T-helper 17 cell (primary cell): ENCODE measurements around the gene DYNC1I1. TPM values are rescaled to one million over a fixed set of nuclear protein-coding genes. Genes with fewer than 3 reads are reported as not detected.

Source experiments
- ATAC-seq: fragments of 150-1000 bp; cut with Tn5 transposase; 2 replicates; pipeline ENCODE4 v1.10.0; 2021; ENCODE audit warnings: mild to moderate bottlenecking, moderate library complexity
- DNase-seq, 3 donors: peaks; one replicate each; pipeline versions ENCODE4 v3.0.0 to v3.0.0-alpha.2; 2020 to 2021
- H3K9me3 ChIP-seq: one replicate; pipeline ENCODE4 v1.7.0; 2013; ENCODE audit warnings: low read length, mild to moderate bottlenecking; ENCODE audit not compliant: control insufficient read depth, poor library complexity, severe bottlenecking
- H3K27ac Mint-ChIP-seq: one replicate; pipeline ENCODE4 v1.8.0; 2022; ENCODE audit warnings: mild to moderate bottlenecking, moderate library complexity, mixed read lengths
- H3K27me3 Mint-ChIP-seq: one replicate; pipeline ENCODE4 v1.8.0; 2022; ENCODE audit warnings: mixed read lengths
- H3K36me3 Mint-ChIP-seq: one replicate; pipeline ENCODE4 v1.8.0; 2022; ENCODE audit warnings: low read depth, mixed read lengths
- H3K4me1 Mint-ChIP-seq: one replicate; pipeline ENCODE4 v1.8.0; 2022; ENCODE audit warnings: mild to moderate bottlenecking, mixed read lengths
- H3K4me3 Mint-ChIP-seq: one replicate; pipeline ENCODE4 v1.8.0; 2022; ENCODE audit warnings: mild to moderate bottlenecking, moderate library complexity, mixed read lengths
- total RNA-seq, 4 donors: library from RNA in 2 of 4; stranded (reverse) in 2 of 4; gene quantifications; one replicate each; pipeline ENCODE4 v1.2.3 and lab custom pipeline; 2022 to 2026

The DYNC1I1 gene
- total RNA-seq, 2 donors from 2014 or later: 0.12 to 0.31 TPM

- Mint-ChIP-seq H3K4me1 (peaks cover 3% of the 10 kb centered on the region), H3K27me3 (peaks cover 29% of the 10 kb centered on the region), H3K27ac (no peak overlapping the region), H3K36me3 (no peaks in the 10 kb centered on the region), H3K4me3 (no peak overlapping the region)
- no peak for DNase-seq
- no peak for ATAC-seq
- H3K9me3 ChIP-seq: no peaks in the 10 kb centered on the region
Observed at GRCh38 chr7:95950698-95951097, 178.3 kb downstream of the DYNC1I1 start.

- H3K9me3 ChIP-seq: no peaks in the 10 kb centered on the region
- ATAC-seq: no peak
- Mint-ChIP-seq H3K27me3 (peaks cover 32% of the 10 kb centered on the region), H3K4me3 (no peak overlapping the region), H3K36me3 (no peaks in the 10 kb centered on the region), H3K27ac (no peak overlapping the region), H3K4me1 (peaks cover 3% of the 10 kb centered on the region)
- DNase-seq: no peak
Observed at GRCh38 chr7:95951531-95951930, 179.2 kb downstream of the DYNC1I1 start.

- Mint-ChIP-seq H3K4me1 (peaks cover 3% of the 10 kb centered on the region), H3K27ac (no peak overlapping the region), H3K4me3 (no peak overlapping the region), H3K36me3 (no peaks in the 10 kb centered on the region), H3K27me3 (peaks cover 34% of the 10 kb centered on the region)
- ATAC-seq (no peak), DNase-seq (no peak)
- no peaks in the 10 kb centered on the region for H3K9me3 ChIP-seq
Observed at GRCh38 chr7:95951997-95952795, 179.8 kb downstream of the DYNC1I1 start.

- H3K36me3 Mint-ChIP-seq: no peaks in the 10 kb centered on the region
- H3K4me3 Mint-ChIP-seq: no peak overlapping the region
- ATAC-seq (no peak), DNase-seq (no peak)
- H3K9me3 ChIP-seq: no peaks in the 10 kb centered on the region
- peaks cover 3% of the 10 kb centered on the region for H3K4me1 Mint-ChIP-seq
- no peak overlapping the region for H3K27ac Mint-ChIP-seq
- H3K27me3 Mint-ChIP-seq: peaks cover 34% of the 10 kb centered on the region
Observed at GRCh38 chr7:95952851-95953250, 180.5 kb downstream of the DYNC1I1 start.

- no peak overlapping the region for H3K4me3 Mint-ChIP-seq
- no peak overlapping the region for H3K27ac Mint-ChIP-seq
- no peaks in the 10 kb centered on the region for H3K4me1 Mint-ChIP-seq
- DNase-seq (no peak), ATAC-seq (no peak)
- peaks cover 34% of the 10 kb centered on the region for H3K27me3 Mint-ChIP-seq
- peaks cover 2% of the 10 kb centered on the region for H3K36me3 Mint-ChIP-seq
- H3K9me3 ChIP-seq: no peaks in the 10 kb centered on the region
Observed at GRCh38 chr7:95955748-95956147, 183.4 kb downstream of the DYNC1I1 start.

- H3K9me3 ChIP-seq: no peaks in the 10 kb centered on the region
- Mint-ChIP-seq H3K4me3 (no peak overlapping the region), H3K36me3 (peaks cover 2% of the 10 kb centered on the region), H3K4me1 (no peaks in the 10 kb centered on the region), H3K27me3 (peaks cover 24% of the 10 kb centered on the region), H3K27ac (no peak overlapping the region)
- no peak for DNase-seq
- ATAC-seq: no peak
Observed at GRCh38 chr7:95957510-95957909, 185.2 kb downstream of the DYNC1I1 start.

GRCh38 chr7:95960706-95961244 lies 188.4 kb downstream of the DYNC1I1 start:
- ATAC-seq: no peak
- no peaks in the 10 kb centered on the region for H3K9me3 ChIP-seq
- H3K36me3 Mint-ChIP-seq: peaks cover 2% of the 10 kb centered on the region
- H3K27me3 Mint-ChIP-seq: peaks cover 5% of the 10 kb centered on the region
- no peak overlapping the region for H3K27ac Mint-ChIP-seq
- H3K4me3 Mint-ChIP-seq: no peak overlapping the region
- no peak for DNase-seq
- no peaks in the 10 kb centered on the region for H3K4me1 Mint-ChIP-seq

- Mint-ChIP-seq H3K27me3 (peaks cover 7% of the 10 kb centered on the region), H3K4me3 (no peak overlapping the region), H3K27ac (no peak overlapping the region), H3K4me1 (no peaks in the 10 kb centered on the region), H3K36me3 (peaks cover 2% of the 10 kb centered on the region)
- ATAC-seq: no peak
- DNase-seq: no peak
- no peaks in the 10 kb centered on the region for H3K9me3 ChIP-seq
Observed at GRCh38 chr7:95963446-95963990, 191.2 kb downstream of the DYNC1I1 start.

GRCh38 chr7:95971716-95972115 lies 199.4 kb downstream of the DYNC1I1 start:
- H3K36me3 Mint-ChIP-seq: no peaks in the 10 kb centered on the region
- no peaks in the 10 kb centered on the region for H3K4me1 Mint-ChIP-seq
- no peak for ATAC-seq
- peaks cover 29% of the 10 kb centered on the region for H3K27me3 Mint-ChIP-seq
- DNase-seq: no peak
- no peak overlapping the region for H3K27ac Mint-ChIP-seq
- H3K4me3 Mint-ChIP-seq: no peak overlapping the region
- H3K9me3 ChIP-seq: no peaks in the 10 kb centered on the region

GRCh38 chr7:95972523-95972922 lies 200.2 kb downstream of the DYNC1I1 start:
- no peaks in the 10 kb centered on the region for H3K4me1 Mint-ChIP-seq
- no peak overlapping the region for H3K27ac Mint-ChIP-seq
- no peaks in the 10 kb centered on the region for H3K36me3 Mint-ChIP-seq
- DNase-seq (no peak), ATAC-seq (no peak)
- H3K4me3 Mint-ChIP-seq: no peak overlapping the region
- peaks cover 32% of the 10 kb centered on the region for H3K27me3 Mint-ChIP-seq
- no peaks in the 10 kb centered on the region for H3K9me3 ChIP-seq

- no peak for DNase-seq
- H3K36me3 Mint-ChIP-seq: no peaks in the 10 kb centered on the region
- H3K9me3 ChIP-seq: no peaks in the 10 kb centered on the region
- H3K4me3 Mint-ChIP-seq: no peak overlapping the region
- no peak for ATAC-seq
- H3K27ac Mint-ChIP-seq: no peak overlapping the region
- peaks cover 28% of the 10 kb centered on the region for H3K27me3 Mint-ChIP-seq
- no peaks in the 10 kb centered on the region for H3K4me1 Mint-ChIP-seq
Observed at GRCh38 chr7:95974108-95974507, 201.8 kb downstream of the DYNC1I1 start.

GRCh38 chr7:95976369-95977060 lies 204.2 kb downstream of the DYNC1I1 start:
- Mint-ChIP-seq H3K27ac (no peak overlapping the region), H3K4me1 (no peaks in the 10 kb centered on the region), H3K27me3 (peaks cover 26% of the 10 kb centered on the region), H3K36me3 (no peaks in the 10 kb centered on the region), H3K4me3 (no peak overlapping the region)
- no peaks in the 10 kb centered on the region for H3K9me3 ChIP-seq
- DNase-seq (no peak), ATAC-seq (no peak)

- no peak overlapping the region for H3K4me3 Mint-ChIP-seq
- no peaks in the 10 kb centered on the region for H3K9me3 ChIP-seq
- ATAC-seq (no peak), DNase-seq (no peak)
- H3K36me3 Mint-ChIP-seq: no peaks in the 10 kb centered on the region
- no peaks in the 10 kb centered on the region for H3K4me1 Mint-ChIP-seq
- H3K27me3 Mint-ChIP-seq: peaks cover 18% of the 10 kb centered on the region
- H3K27ac Mint-ChIP-seq: no peak overlapping the region
Observed at GRCh38 chr7:95977994-95978393, 205.6 kb downstream of the DYNC1I1 start.
